ENCODE results near the gene CFAP99.
"Not testable (repeated sequence)": the region's sequence is repeated elsewhere in the genome, so short reads cannot be mapped to it uniquely, and the experiment has no call there.

Gene CFAP99

GRCh38 chr4:2418650-2419571, at the start of gene CFAP99:
Gene CFAP99, plus strand, starts transcription at chr4:2418955.
- Histone ChIP-seq H3K9me3 (ENCODE audit: low read length) (peaks cover 3% of the 10 kb centered on the region), H3K4me3 (ENCODE audit: low read length) (peak within 1 kb of the TSS; percentile 50), H2AFZ (ENCODE audit: low read depth, low read length) (peak within 1 kb of the TSS; percentile 93), H3K36me3 (ENCODE audit: insufficient read depth, low read length) (no peaks in the 10 kb centered on the region), H3K27me3 (ENCODE audit: insufficient read depth, low read length) (peaks cover 80% of the 10 kb centered on the region), H3K4me1 (ENCODE audit: insufficient read depth, low read length) (peaks cover 10% of the 10 kb centered on the region)

GRCh38 chr4:2370597-2371320, 48.0 kb upstream of the CFAP99 start:
- Histone ChIP-seq H3K36me3 (ENCODE audit: insufficient read depth, low read length) (no peaks in the 10 kb centered on the region), H3K4me1 (ENCODE audit: insufficient read depth, low read length) (no peaks in the 10 kb centered on the region), H3K9me3 (ENCODE audit: low read length) (peaks cover 13% of the 10 kb centered on the region), H3K4me3 (ENCODE audit: low read length) (no peak overlapping the region), H3K27me3 (ENCODE audit: insufficient read depth, low read length) (peaks cover 2% of the 10 kb centered on the region), H2AFZ (ENCODE audit: low read depth, low read length) (no peak overlapping the region)

- H2AFZ ChIP-seq (ENCODE audit: low read depth, low read length), result no peak overlapping the region
- peaks cover 13% of the 10 kb centered on the region for H3K9me3 ChIP-seq (ENCODE audit: low read length)
- H3K36me3 ChIP-seq (ENCODE audit: insufficient read depth, low read length), result no peaks in the 10 kb centered on the region
- no peaks in the 10 kb centered on the region for H3K27me3 ChIP-seq (ENCODE audit: insufficient read depth, low read length)
- no peak overlapping the region for H3K4me3 ChIP-seq (ENCODE audit: low read length)
- H3K4me1 ChIP-seq (ENCODE audit: insufficient read depth, low read length), result no peaks in the 10 kb centered on the region
Measured at GRCh38 chr4:2371765-2372487, 46.8 kb upstream of the CFAP99 start.

GRCh38 chr4:2372488-2373030, 46.2 kb upstream of the CFAP99 start:
- H3K4me1 ChIP-seq (ENCODE audit: insufficient read depth, low read length), result no peaks in the 10 kb centered on the region
- no peak overlapping the region for H3K4me3 ChIP-seq (ENCODE audit: low read length)
- H3K36me3 ChIP-seq (ENCODE audit: insufficient read depth, low read length), result no peaks in the 10 kb centered on the region
- H3K9me3 ChIP-seq (ENCODE audit: low read length), result peaks cover 13% of the 10 kb centered on the region
- H2AFZ ChIP-seq (ENCODE audit: low read depth, low read length), result no peak overlapping the region
- no peaks in the 10 kb centered on the region for H3K27me3 ChIP-seq (ENCODE audit: insufficient read depth, low read length)

- no peaks in the 10 kb centered on the region for H3K4me1 ChIP-seq (ENCODE audit: insufficient read depth, low read length)
- peaks cover 13% of the 10 kb centered on the region for H3K9me3 ChIP-seq (ENCODE audit: low read length)
- no peak overlapping the region for H2AFZ ChIP-seq (ENCODE audit: low read depth, low read length)
- peaks cover 1% of the 10 kb centered on the region for H3K27me3 ChIP-seq (ENCODE audit: insufficient read depth, low read length)
- H3K36me3 ChIP-seq (ENCODE audit: insufficient read depth, low read length), result no peaks in the 10 kb centered on the region
- no peak overlapping the region for H3K4me3 ChIP-seq (ENCODE audit: low read length)
Measured at GRCh38 chr4:2373532-2373931, 45.2 kb upstream of the CFAP99 start.

- H3K27me3 ChIP-seq (ENCODE audit: insufficient read depth, low read length), result peaks cover 10% of the 10 kb centered on the region
- H2AFZ ChIP-seq (ENCODE audit: low read depth, low read length), result no peak overlapping the region
- H3K4me3 ChIP-seq (ENCODE audit: low read length), result no peak overlapping the region
- peaks cover 13% of the 10 kb centered on the region for H3K9me3 ChIP-seq (ENCODE audit: low read length)
- H3K36me3 ChIP-seq (ENCODE audit: insufficient read depth, low read length), result no peaks in the 10 kb centered on the region
- no peaks in the 10 kb centered on the region for H3K4me1 ChIP-seq (ENCODE audit: insufficient read depth, low read length)
Measured at GRCh38 chr4:2375427-2375826, 43.3 kb upstream of the CFAP99 start.

- no peaks in the 10 kb centered on the region for H3K36me3 ChIP-seq (ENCODE audit: insufficient read depth, low read length)
- H3K4me1 ChIP-seq (ENCODE audit: insufficient read depth, low read length), result no peaks in the 10 kb centered on the region
- H3K27me3 ChIP-seq (ENCODE audit: insufficient read depth, low read length), result peaks cover 10% of the 10 kb centered on the region
- no peak overlapping the region for H2AFZ ChIP-seq (ENCODE audit: low read depth, low read length)
- H3K4me3 ChIP-seq (ENCODE audit: low read length), result no peak overlapping the region
- peaks cover 10% of the 10 kb centered on the region for H3K9me3 ChIP-seq (ENCODE audit: low read length)
Measured at GRCh38 chr4:2377241-2377640, 41.5 kb upstream of the CFAP99 start.

- Histone ChIP-seq H3K4me3 (ENCODE audit: low read length) (no peak overlapping the region), H3K27me3 (ENCODE audit: insufficient read depth, low read length) (peaks cover 10% of the 10 kb centered on the region), H3K9me3 (ENCODE audit: low read length) (peaks cover 10% of the 10 kb centered on the region), H2AFZ (ENCODE audit: low read depth, low read length) (no peak overlapping the region), H3K4me1 (ENCODE audit: insufficient read depth, low read length) (no peaks in the 10 kb centered on the region), H3K36me3 (ENCODE audit: insufficient read depth, low read length) (no peaks in the 10 kb centered on the region)
Measured at GRCh38 chr4:2378401-2378800, 40.4 kb upstream of the CFAP99 start.

GRCh38 chr4:2378898-2379297, 39.9 kb upstream of the CFAP99 start:
- H3K27me3 ChIP-seq (ENCODE audit: insufficient read depth, low read length), result peaks cover 10% of the 10 kb centered on the region
- H3K4me3 ChIP-seq (ENCODE audit: low read length), result no peak overlapping the region
- no peak overlapping the region for H2AFZ ChIP-seq (ENCODE audit: low read depth, low read length)
- no peaks in the 10 kb centered on the region for H3K36me3 ChIP-seq (ENCODE audit: insufficient read depth, low read length)
- H3K9me3 ChIP-seq (ENCODE audit: low read length), result peaks cover 6% of the 10 kb centered on the region
- no peaks in the 10 kb centered on the region for H3K4me1 ChIP-seq (ENCODE audit: insufficient read depth, low read length)

- Histone ChIP-seq H3K27me3 (ENCODE audit: insufficient read depth, low read length) (peaks cover 16% of the 10 kb centered on the region), H3K4me1 (ENCODE audit: insufficient read depth, low read length) (peaks cover 11% of the 10 kb centered on the region)
- H3K9me3 ChIP-seq (ENCODE audit: low read length); H3K36me3 ChIP-seq (ENCODE audit: insufficient read depth, low read length); H2AFZ ChIP-seq (ENCODE audit: low read depth, low read length); H3K4me3 ChIP-seq (ENCODE audit: low read length): not testable (repeated sequence)
Measured at GRCh38 chr4:2380589-2380988, 38.2 kb upstream of the CFAP99 start.

GRCh38 chr4:2382769-2383202, 36.0 kb upstream of the CFAP99 start:
- H3K4me3 ChIP-seq (ENCODE audit: low read length); H3K36me3 ChIP-seq (ENCODE audit: insufficient read depth, low read length); H3K9me3 ChIP-seq (ENCODE audit: low read length); H2AFZ ChIP-seq (ENCODE audit: low read depth, low read length): not testable (repeated sequence)
- H3K4me1 ChIP-seq (ENCODE audit: insufficient read depth, low read length), result peaks cover 15% of the 10 kb centered on the region
- peaks cover 24% of the 10 kb centered on the region for H3K27me3 ChIP-seq (ENCODE audit: insufficient read depth, low read length)

- H3K36me3 ChIP-seq (ENCODE audit: insufficient read depth, low read length); H3K4me3 ChIP-seq (ENCODE audit: low read length); H2AFZ ChIP-seq (ENCODE audit: low read depth, low read length); H3K9me3 ChIP-seq (ENCODE audit: low read length): not testable (repeated sequence)
- Histone ChIP-seq H3K27me3 (ENCODE audit: insufficient read depth, low read length) (peaks cover 26% of the 10 kb centered on the region), H3K4me1 (ENCODE audit: insufficient read depth, low read length) (peaks cover 15% of the 10 kb centered on the region)
Measured at GRCh38 chr4:2383220-2383631, 35.5 kb upstream of the CFAP99 start.
